GM12875 (cell line): ENCODE data around the gene SLC17A3.

Experiments used
- H3K4me3 ChIP-seq: one replicate; pipeline ENCODE4 v1.5.1; 2011; ENCODE audit warnings: low read depth, low read length, control low read depth
- TF ChIP-seq, protein P1 (sequence below): IDR thresholded peaks from 2 replicates; pipeline ENCODE4 v1.5.1; 2011; ENCODE audit warnings: low read depth, mild to moderate bottlenecking, control low read depth, inconsistent platforms, low read length, moderate library complexity, borderline replicate concordance; ENCODE audit not compliant: insufficient read depth

The SLC17A3 gene

DNA sequence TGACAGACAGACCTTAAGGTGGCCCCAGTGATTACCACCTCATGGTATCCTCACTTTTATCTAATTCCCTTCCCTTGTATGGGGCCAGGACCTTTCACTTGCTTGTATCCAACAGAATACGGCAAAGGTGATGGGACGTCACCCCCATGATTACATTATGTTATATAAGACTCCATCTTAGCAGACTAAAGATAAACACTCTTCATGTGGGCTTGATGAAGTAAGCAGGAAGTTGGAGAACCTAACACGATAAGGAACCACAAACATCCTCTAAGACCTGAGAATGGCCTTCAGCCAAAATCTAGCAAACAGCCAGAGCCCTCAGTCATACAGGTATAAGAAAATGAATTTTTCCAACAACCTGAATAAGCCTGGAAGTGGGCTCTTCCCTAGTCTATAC, 8.0 kb downstream of the SLC17A3 start:
- no peak overlapping the region for H3K4me3 ChIP-seq
- TF ChIP-seq, protein P1, sequence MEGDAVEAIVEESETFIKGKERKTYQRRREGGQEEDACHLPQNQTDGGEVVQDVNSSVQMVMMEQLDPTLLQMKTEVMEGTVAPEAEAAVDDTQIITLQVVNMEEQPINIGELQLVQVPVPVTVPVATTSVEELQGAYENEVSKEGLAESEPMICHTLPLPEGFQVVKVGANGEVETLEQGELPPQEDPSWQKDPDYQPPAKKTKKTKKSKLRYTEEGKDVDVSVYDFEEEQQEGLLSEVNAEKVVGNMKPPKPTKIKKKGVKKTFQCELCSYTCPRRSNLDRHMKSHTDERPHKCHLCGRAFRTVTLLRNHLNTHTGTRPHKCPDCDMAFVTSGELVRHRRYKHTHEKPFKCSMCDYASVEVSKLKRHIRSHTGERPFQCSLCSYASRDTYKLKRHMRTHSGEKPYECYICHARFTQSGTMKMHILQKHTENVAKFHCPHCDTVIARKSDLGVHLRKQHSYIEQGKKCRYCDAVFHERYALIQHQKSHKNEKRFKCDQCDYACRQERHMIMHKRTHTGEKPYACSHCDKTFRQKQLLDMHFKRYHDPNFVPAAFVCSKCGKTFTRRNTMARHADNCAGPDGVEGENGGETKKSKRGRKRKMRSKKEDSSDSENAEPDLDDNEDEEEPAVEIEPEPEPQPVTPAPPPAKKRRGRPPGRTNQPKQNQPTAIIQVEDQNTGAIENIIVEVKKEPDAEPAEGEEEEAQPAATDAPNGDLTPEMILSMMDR, result no peak

DNA sequence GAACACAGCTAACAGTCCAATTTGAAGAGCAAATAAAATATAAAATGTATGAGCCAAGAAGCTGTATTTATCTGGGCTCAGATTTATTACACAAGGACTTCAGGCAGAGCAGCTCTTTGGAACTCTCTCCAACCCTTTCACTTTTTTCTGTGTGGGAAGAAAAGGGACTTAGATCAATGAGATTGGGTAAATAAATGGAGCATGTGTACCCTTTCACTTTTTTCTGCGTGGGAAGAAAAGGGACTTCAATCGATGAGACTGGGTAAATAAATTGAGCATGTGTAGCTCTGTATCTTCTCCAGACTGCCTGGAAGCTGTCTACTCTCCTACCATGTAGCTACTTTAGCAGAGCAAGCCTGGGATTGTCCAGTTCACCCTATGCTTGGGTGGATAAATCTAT, 10.7 kb downstream of the SLC17A3 start:
- TF ChIP-seq, protein P1, result no peak
- H3K4me3 ChIP-seq, result no peak overlapping the region

DNA sequence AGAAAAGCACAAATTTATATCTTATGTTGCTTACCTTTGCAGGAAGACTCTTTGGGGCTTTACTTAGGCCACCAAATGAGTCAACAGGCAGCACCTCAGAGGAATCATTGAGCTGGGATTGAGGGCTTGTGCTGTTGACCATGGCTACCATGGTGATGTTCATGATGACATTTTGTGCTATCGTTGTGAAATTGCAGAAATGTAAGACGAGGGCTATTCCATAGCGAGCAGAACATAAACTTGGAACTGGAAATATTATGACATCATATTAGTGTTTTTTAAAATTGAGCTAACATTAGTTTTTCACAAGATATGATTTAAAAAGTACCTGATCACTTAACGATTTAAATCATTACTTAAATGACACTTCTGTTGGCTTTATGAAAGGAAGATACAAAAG, 11.8 kb downstream of the SLC17A3 start:
- TF ChIP-seq, protein P1, result no peak
- H3K4me3 ChIP-seq, result no peak overlapping the region

DNA sequence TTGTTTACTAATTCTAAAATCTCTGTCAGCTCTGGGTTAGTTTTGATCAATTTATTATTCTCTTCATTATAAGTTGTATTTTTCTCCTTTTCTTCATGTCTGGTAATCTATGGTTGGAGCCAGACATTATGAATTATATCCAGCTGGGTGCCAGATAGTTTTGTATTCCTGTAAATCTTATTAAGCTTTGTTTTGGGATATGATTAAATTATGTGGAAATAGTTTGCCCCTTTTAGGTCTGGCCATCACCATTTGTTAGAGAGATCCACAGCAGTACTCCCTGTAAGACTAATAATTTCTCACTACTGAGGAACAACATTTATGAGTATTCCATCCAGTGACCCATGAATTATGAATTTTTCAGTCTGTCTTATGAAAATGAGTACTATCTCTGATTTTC, 21.3 kb downstream of the SLC17A3 start:
- TF ChIP-seq, protein P1, result no peak
- H3K4me3 ChIP-seq, result no peak overlapping the region

DNA sequence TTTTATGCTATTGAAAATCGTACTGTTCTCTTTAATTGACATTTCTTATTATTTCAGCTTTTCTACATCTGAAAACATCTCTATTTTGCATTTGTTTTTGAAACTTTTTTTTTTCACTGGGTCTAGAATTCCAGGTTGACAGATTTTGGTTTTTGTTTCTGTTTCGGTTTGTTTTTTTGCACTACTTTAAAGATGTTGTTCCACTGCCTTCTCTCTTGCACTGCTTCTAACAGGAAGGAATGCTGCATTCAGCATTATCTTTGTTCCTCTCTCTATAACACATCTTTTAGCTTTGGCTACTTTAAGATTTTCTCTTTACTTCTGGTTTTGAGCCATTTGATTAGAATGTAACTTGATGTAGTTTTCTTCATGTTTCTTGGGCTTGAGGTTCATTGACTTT, 22.1 kb downstream of the SLC17A3 start:
- no peak overlapping the region for H3K4me3 ChIP-seq
- TF ChIP-seq, protein P1, result no peak

DNA sequence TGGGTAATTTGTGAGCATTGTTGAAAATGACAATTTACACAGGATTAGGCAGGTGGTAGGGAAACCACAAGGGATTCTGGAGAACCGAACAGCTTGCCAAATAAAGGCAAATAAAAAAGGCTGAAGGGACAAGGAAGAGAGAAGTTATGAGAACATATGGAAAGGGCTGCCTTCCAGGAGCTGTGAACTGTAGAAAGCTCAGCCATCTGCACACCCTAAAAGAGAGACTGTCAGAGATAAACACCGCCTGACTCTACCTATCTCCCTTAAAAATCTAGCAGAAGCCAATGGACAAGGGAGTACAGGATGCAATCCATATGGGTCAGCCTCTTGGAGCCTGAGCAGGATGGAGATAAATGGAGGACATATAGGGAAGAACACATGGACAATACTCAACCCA, 29.5 kb downstream of the SLC17A3 start:
- no peak overlapping the region for H3K4me3 ChIP-seq
- TF ChIP-seq, protein P1, result no peak

DNA sequence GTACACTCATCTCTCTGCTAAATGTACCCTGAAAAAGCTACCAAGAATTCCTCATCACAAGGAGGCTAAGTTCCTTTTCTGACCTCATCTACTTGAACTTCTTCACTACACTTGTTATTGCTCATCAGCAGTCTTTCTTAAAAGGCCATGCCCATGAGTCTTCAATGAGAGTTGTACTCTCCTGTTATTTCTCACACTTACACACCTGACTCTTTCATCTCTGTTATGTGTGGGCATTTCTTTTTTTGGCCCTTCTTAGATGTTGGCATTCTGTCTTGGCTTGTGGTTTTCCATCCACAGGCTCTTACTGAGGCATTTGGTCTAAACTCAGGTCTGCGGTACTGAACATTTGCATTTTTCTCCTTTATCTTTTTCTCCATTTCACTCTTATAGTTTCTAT, 31.5 kb downstream of the SLC17A3 start:
- H3K4me3 ChIP-seq, result no peak overlapping the region
- TF ChIP-seq, protein P1, result no peak
